ENCODE measurements around the gene CHODL. TPM values are rescaled to one million over a fixed set of nuclear protein-coding genes. Genes with fewer than 3 reads are reported as not detected.

Gene CHODL
- total and polyA plus RNA-seq, 12 donors = 0.14 to 1.6 (median 0.45) TPM; not detected in 2

DNA sequence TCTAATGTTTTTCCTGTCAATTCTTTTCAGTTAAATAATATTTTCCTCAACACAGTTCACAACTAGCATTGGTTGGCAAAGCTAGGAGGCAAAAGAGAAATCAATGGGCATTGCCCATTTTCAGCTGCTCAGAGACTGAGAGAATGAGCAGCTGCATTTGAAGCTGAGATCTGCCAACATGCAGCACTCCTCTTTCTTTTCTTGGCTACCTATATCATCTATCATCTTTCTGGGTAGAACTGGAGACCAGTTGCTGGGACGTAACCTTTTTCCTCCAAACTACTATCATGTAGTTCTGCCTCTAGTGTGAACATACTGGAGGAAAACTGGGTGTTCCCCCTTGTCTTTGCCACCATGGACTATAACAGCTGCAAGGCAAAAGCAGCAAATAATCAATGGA lies 22.9 kb downstream of the CHODL start:
- DNase-seq = no peak
- no peaks in the 10 kb centered on the region for H3K36me3 ChIP-seq (replicated peaks in 1 of 2)
- no peak overlapping the region for H3K4me3 ChIP-seq
- WGBS, 4 donors = 64 to 81% (median 65%) methylated on average over 1 of the region's 1 CpG
- no peaks in the 10 kb centered on the region for H3K27me3 ChIP-seq
- H3K9me3 ChIP-seq (replicated peaks in 1 of 3) = no peaks in the 10 kb centered on the region
- no peak for TF ChIP-seq POLR2A (IDR thresholded peaks at IDR 0.05)
- TF ChIP-seq, protein P1, sequence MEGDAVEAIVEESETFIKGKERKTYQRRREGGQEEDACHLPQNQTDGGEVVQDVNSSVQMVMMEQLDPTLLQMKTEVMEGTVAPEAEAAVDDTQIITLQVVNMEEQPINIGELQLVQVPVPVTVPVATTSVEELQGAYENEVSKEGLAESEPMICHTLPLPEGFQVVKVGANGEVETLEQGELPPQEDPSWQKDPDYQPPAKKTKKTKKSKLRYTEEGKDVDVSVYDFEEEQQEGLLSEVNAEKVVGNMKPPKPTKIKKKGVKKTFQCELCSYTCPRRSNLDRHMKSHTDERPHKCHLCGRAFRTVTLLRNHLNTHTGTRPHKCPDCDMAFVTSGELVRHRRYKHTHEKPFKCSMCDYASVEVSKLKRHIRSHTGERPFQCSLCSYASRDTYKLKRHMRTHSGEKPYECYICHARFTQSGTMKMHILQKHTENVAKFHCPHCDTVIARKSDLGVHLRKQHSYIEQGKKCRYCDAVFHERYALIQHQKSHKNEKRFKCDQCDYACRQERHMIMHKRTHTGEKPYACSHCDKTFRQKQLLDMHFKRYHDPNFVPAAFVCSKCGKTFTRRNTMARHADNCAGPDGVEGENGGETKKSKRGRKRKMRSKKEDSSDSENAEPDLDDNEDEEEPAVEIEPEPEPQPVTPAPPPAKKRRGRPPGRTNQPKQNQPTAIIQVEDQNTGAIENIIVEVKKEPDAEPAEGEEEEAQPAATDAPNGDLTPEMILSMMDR (IDR thresholded peaks at IDR 0.05) = no peak
- intact Hi-C loops (cut with DNase I) = no loop called here
- no peak overlapping the region for H3K27ac ChIP-seq
- H3K4me1 ChIP-seq (replicated peaks in 1 of 2) = no peaks in the 10 kb centered on the region

- Histone ChIP-seq H3K27me3 (no peaks in the 10 kb centered on the region), H3K27ac (no peak overlapping the region), H3K36me3 (replicated peaks in 1 of 2) (no peaks in the 10 kb centered on the region), H3K9me3 (replicated peaks in 1 of 3) (no peaks in the 10 kb centered on the region), H3K4me3 (no peak overlapping the region), H3K4me1 (replicated peaks in 1 of 2) (no peaks in the 10 kb centered on the region)
- intact Hi-C loops (cut with DNase I) = no loop called here
- TF ChIP-seq, protein P1 (IDR thresholded peaks at IDR 0.05) = no peak
- no peak for TF ChIP-seq POLR2A (IDR thresholded peaks at IDR 0.05)
- DNase-seq = no peak
- 80 to 92% (median 86%) methylated on average over 1 of the region's 1 CpG for WGBS, 4 donors
Observed at GRCh38 chr21:18268906-18269305, 24.3 kb downstream of the CHODL start.

DNA sequence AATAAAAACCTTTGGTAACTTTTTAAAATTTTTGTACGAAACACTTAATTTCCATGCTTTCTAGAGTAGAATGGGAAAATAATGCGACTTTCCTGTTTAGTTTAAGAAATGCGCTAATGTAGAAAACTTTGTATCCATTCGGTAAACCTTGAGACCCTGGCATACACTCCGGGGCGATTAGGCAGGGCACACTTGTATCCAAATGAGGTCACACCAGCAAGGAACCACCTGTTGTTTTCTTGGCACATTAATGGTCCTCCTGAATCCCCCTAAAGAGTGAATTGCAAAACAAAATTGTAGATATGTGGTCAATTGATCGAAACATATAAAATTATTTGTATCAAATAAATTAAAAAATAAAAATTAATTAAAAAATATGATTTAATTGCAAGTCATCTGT lies 25.2 kb downstream of the CHODL start:
- no peak for TF ChIP-seq POLR2A (IDR thresholded peaks at IDR 0.05)
- TF ChIP-seq, protein P1 (IDR thresholded peaks at IDR 0.05) = no peak
- no peaks in the 10 kb centered on the region for H3K27me3 ChIP-seq
- intact Hi-C loops (cut with DNase I) = no loop called here
- H3K4me3 ChIP-seq = no peak overlapping the region
- 80 to 91% (median 86%) methylated on average over 7 of the region's 7 CpGs for WGBS, 4 donors
- DNase-seq = no peak
- H3K9me3 ChIP-seq (replicated peaks in 1 of 3) = no peaks in the 10 kb centered on the region
- no peaks in the 10 kb centered on the region for H3K36me3 ChIP-seq (replicated peaks in 1 of 2)
- no peak overlapping the region for H3K27ac ChIP-seq
- H3K4me1 ChIP-seq (replicated peaks in 1 of 2) = no peaks in the 10 kb centered on the region

DNA sequence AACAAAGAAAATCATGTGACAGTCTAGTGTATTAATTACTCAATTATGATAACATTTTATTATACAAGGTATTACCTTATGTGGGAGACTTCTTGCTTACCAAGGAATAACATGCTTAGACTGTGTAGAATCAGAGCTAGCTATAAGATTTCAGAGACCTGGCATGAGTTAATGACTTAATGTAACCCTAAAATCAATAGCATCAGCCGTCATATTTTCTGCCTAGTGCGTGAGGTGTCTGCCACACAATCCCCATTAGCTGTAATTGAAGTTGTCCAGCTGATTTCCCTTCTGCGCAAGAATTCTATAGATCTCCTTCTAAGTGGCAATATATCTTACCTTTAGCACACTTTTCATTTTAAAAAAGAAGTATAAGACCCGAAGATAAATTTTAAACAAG lies 28.8 kb downstream of the CHODL start:
- TF ChIP-seq POLR2A (IDR thresholded peaks at IDR 0.05) = no peak
- TF ChIP-seq, protein P1 (IDR thresholded peaks at IDR 0.05) = no peak
- intact Hi-C loops (cut with DNase I) = no loop called here
- Histone ChIP-seq H3K36me3 (replicated peaks in 1 of 2) (no peaks in the 10 kb centered on the region), H3K27me3 (no peaks in the 10 kb centered on the region), H3K4me3 (no peak overlapping the region), H3K9me3 (replicated peaks in 1 of 3) (no peaks in the 10 kb centered on the region), H3K4me1 (replicated peaks in 1 of 2) (no peaks in the 10 kb centered on the region), H3K27ac (no peak overlapping the region)
- no peak for DNase-seq
- WGBS, 4 donors = 81 to 85% (median 83%) methylated on average over 4 of the region's 4 CpGs
